Measurements from ENCODE around the gene ANGPT4. TPM values are rescaled to one million over a fixed set of nuclear protein-coding genes. Genes with fewer than 3 reads are reported as not detected.

The ANGPT4 gene
- total RNA-seq, 1 experiment from 2014 or later, result not detected

- Histone ChIP-seq H3K9me3 (ENCODE audit: control insufficient read depth, insufficient read depth, low read depth, low read length) (no peaks in the 10 kb centered on the region), H3K27ac (ENCODE audit: low read length) (no peak overlapping the region), H3K27me3 (ENCODE audit: control insufficient read depth, insufficient read depth, low read length) (no peaks in the 10 kb centered on the region), H3K4me3 (ENCODE audit: low read depth in 2 of 2, low read length in 2 of 2) (no peak overlapping the region), H3K36me3 (ENCODE audit: control insufficient read depth, insufficient read depth, low read length) (no peaks in the 10 kb centered on the region), H3K4me1 (ENCODE audit: control insufficient read depth, insufficient read depth, low read length) (peaks cover 5% of the 10 kb centered on the region)
- POLR2A ChIA-PET, result no interaction called here
- ATAC-seq (no peak), DNase-seq (ENCODE audit: low read depth, low spot score) (no peak)
- no TSS peak for BruUV-seq (replicated peaks)
- in situ Hi-C loops (cut with HindIII; ENCODE audit: low pct_unique_long_range_greater_than_20kb, low sequenced_read_pairs), result no loop called here
- CTCF ChIA-PET, result interaction anchor here (0.5 kb wide), 1 partner anchor 91 kb away, joined by 3 read pairs; no protein-coding TSS in a partner anchor
- intact Hi-C loops (cut with micrococcal nuclease; ENCODE audit: unreplicated experiment), result no loop called here
- TF ChIP-seq SIN3A (IDR thresholded peaks at IDR 0.05; ENCODE audit: borderline replicate concordance, insufficient read depth, low read depth, low read length) (no peak), CTCF (IDR thresholded peaks at IDR 0.05) (no peak), TCF7L2 (IDR thresholded peaks at IDR 0.05; ENCODE audit: low read depth, low read length) (no peak)
These were observed 6.5 kb downstream of the ANGPT4 start for GRCh38 chr20:909641-910040.

GRCh38 chr20:906703-907270 lies 9.3 kb downstream of the ANGPT4 start:
- ATAC-seq, result no peak
- TF ChIP-seq CTCF (IDR thresholded peaks at IDR 0.05), result no peak
- no peak for TF ChIP-seq SIN3A (IDR thresholded peaks at IDR 0.05; ENCODE audit: borderline replicate concordance, insufficient read depth, low read depth, low read length)
- TF ChIP-seq TCF7L2 (IDR thresholded peaks at IDR 0.05; ENCODE audit: low read depth, low read length), result no peak
- TF ChIP-seq POLR2AphosphoS5 (IDR thresholded peaks at IDR 0.05; ENCODE audit: low read depth, low read length), result no peak
- TF ChIP-seq REST (IDR thresholded peaks at IDR 0.05; ENCODE audit: insufficient read depth in 1 of 2, low read depth in 2 of 2, low read length in 1 of 2), result no peak
- in situ Hi-C loops (cut with HindIII; ENCODE audit: low pct_unique_long_range_greater_than_20kb, low sequenced_read_pairs), result no loop called here

More at GRCh38 chr20:906703-907270, 9.3 kb downstream of the ANGPT4 start:
- H3K27ac ChIP-seq (ENCODE audit: low read length), result no peak overlapping the region
- H3K9me3 ChIP-seq (ENCODE audit: control insufficient read depth, insufficient read depth, low read depth, low read length), result no peaks in the 10 kb centered on the region
- intact Hi-C loops (cut with micrococcal nuclease; ENCODE audit: unreplicated experiment), result no loop called here
- ChIA-PET CTCF (no interaction called here), POLR2A (no interaction called here)
- BruUV-seq (replicated peaks), result no TSS peak
- no peak for DNase-seq (ENCODE audit: low read depth, low spot score)
- no peaks in the 10 kb centered on the region for H3K36me3 ChIP-seq (ENCODE audit: control insufficient read depth, insufficient read depth, low read length)
- H3K4me3 ChIP-seq (ENCODE audit: low read depth in 2 of 2, low read length in 2 of 2), result no peak overlapping the region
- peaks cover 5% of the 10 kb centered on the region for H3K4me1 ChIP-seq (ENCODE audit: control insufficient read depth, insufficient read depth, low read length)
- no peaks in the 10 kb centered on the region for H3K27me3 ChIP-seq (ENCODE audit: control insufficient read depth, insufficient read depth, low read length)
